IMR-90 (cell line): ENCODE data around the gene GALNT13. TPM values are rescaled to one million over a fixed set of nuclear protein-coding genes. Genes with fewer than 3 reads are reported as not detected.

Experiments used
- ATAC-seq: fragments of 200-7000 bp; cut with Tn5 transposase; 2 replicates; pipeline ENCODE4 v1.9.1; 2020; ENCODE audit warnings: low read depth, mild to moderate bottlenecking, moderate library complexity
- BruUV-seq: library from RNA; stranded (reverse); fragments of 400-500 nt; replicated peaks from 2 replicates; lab custom pipeline; 2021; lab: Mats Ljungman, UMichigan
- CTCF ChIA-PET: fragments of 300-600 bp; formaldehyde crosslinking; extraction: SDS; loops from one replicate; lab custom pipeline; 2021; ENCODE audit warnings: antibody characterized with exemption; lab: Yijun Ruan, JAX
- POLR2A ChIA-PET: fragments of 300-600 bp; sonication (Branson Sonifier 250); formaldehyde crosslinking; loops from one replicate; lab custom pipeline; 2022; ENCODE audit warnings: antibody characterized with exemption; ENCODE audit not compliant: unreplicated experiment; lab: Charles Lee
- DNase-seq: peaks from one replicate; pipeline ENCODE4 v3.0.0; 2013
- H2AFZ ChIP-seq: replicated peaks from 2 replicates; pipeline ENCODE3; 2013; ENCODE audit warnings: low read length, mild to moderate bottlenecking; ENCODE audit not compliant: poor library complexity
- H2AK5ac ChIP-seq: 2 replicates; pipeline ENCODE4 v1.6.1; 2013; ENCODE audit warnings: low read depth, low read length, inconsistent platforms
- H2AK9ac ChIP-seq: replicated peaks from 2 replicates; pipeline ENCODE3; 2013; ENCODE audit warnings: mild to moderate bottlenecking, low read depth, low read length, moderate library complexity; ENCODE audit not compliant: poor library complexity
- H2BK120ac ChIP-seq: 2 replicates; pipeline ENCODE4 v1.6.1; 2013; ENCODE audit warnings: low read depth, low read length, inconsistent platforms
- H2BK15ac ChIP-seq: 3 replicates; pipeline ENCODE4 v1.6.1; 2013; ENCODE audit warnings: low read depth, low read length, inconsistent platforms
- H2BK20ac ChIP-seq: 2 replicates; pipeline ENCODE4 v1.6.1; 2013; ENCODE audit warnings: low read depth, mild to moderate bottlenecking, inconsistent platforms, low read length, moderate library complexity
- H2BK5ac ChIP-seq: 2 replicates; pipeline ENCODE4 v1.6.1; 2013; ENCODE audit warnings: mild to moderate bottlenecking, low read depth, low read length, inconsistent platforms; ENCODE audit not compliant: poor library complexity, severe bottlenecking
- H3K14ac ChIP-seq: replicated peaks from 2 replicates; pipeline ENCODE4 v1.6.1; 2013; ENCODE audit warnings: low read depth, low read length, inconsistent platforms
- H3K18ac ChIP-seq: 2 replicates; pipeline ENCODE4 v1.6.1; 2013; ENCODE audit warnings: low read depth, low read length, control low read depth
- H3K23ac ChIP-seq: 2 replicates; pipeline ENCODE4 v1.6.1; 2013; ENCODE audit warnings: low read depth, low read length, inconsistent platforms
- H3K27ac ChIP-seq: 2 replicates; pipeline ENCODE4 v1.5.1; 2013; ENCODE audit warnings: mild to moderate bottlenecking, control low read depth, low read length; ENCODE audit not compliant: insufficient read depth
- H3K27me3 ChIP-seq: 2 replicates; pipeline ENCODE4 v1.6.1; 2013; ENCODE audit warnings: low read length; ENCODE audit not compliant: control insufficient read depth, insufficient read depth
- H3K36me3 ChIP-seq: 2 replicates; pipeline ENCODE4 v1.6.1; 2013; ENCODE audit warnings: low read length, mixed read lengths; ENCODE audit not compliant: control insufficient read depth, insufficient read depth
- H3K4ac ChIP-seq: 2 replicates; pipeline ENCODE4 v1.6.1; 2013; ENCODE audit warnings: low read depth, low read length, inconsistent platforms
- H3K4me1 ChIP-seq: 2 replicates; pipeline ENCODE4 v1.6.1; 2013; ENCODE audit warnings: low read length, mixed read lengths; ENCODE audit not compliant: control insufficient read depth, insufficient read depth
- H3K4me2 ChIP-seq: 2 replicates; pipeline ENCODE4 v1.6.1; 2013; ENCODE audit warnings: low read depth, mild to moderate bottlenecking, control low read depth, low read length, moderate library complexity
- H3K4me3 ChIP-seq: 2 replicates; pipeline ENCODE4 v1.5.1; 2013; ENCODE audit warnings: low read depth, mild to moderate bottlenecking, control low read depth, low read length, moderate library complexity; ENCODE audit not compliant: insufficient read depth
- H3K56ac ChIP-seq: 2 replicates; pipeline ENCODE4 v1.6.1; 2013; ENCODE audit warnings: low read length, inconsistent platforms; ENCODE audit not compliant: insufficient read depth; ENCODE audit errors: extremely low read depth
- H3K79me1 ChIP-seq, 2 experiments: 2 replicates each; pipeline ENCODE4 v1.6.1; 2013; ENCODE audit warnings: low read length in 2 of 2, inconsistent platforms in 1 of 2, low read depth in 1 of 2
- H3K9ac ChIP-seq: 2 replicates; pipeline ENCODE4 v1.6.1; 2013; ENCODE audit warnings: low read depth, low read length, control low read depth
- H3K9me1 ChIP-seq: 2 replicates; pipeline ENCODE4 v1.6.1; 2013; ENCODE audit warnings: low read length, inconsistent platforms; ENCODE audit not compliant: insufficient read depth
- H3K9me3 ChIP-seq: 2 replicates; pipeline ENCODE4 v1.6.1; 2013; ENCODE audit warnings: low read length; ENCODE audit not compliant: control insufficient read depth, insufficient read depth
- H4K20me1 ChIP-seq: 2 replicates; pipeline ENCODE4 v1.6.1; 2013; ENCODE audit warnings: low read length, inconsistent platforms; ENCODE audit not compliant: insufficient read depth
- H4K5ac ChIP-seq: 2 replicates; pipeline ENCODE4 v1.6.1; 2013; ENCODE audit warnings: mild to moderate bottlenecking, low read depth, low read length, control low read depth
- H4K8ac ChIP-seq, 2 experiments: 2 replicates each; pipeline ENCODE4 v1.6.1; 2013; ENCODE audit warnings: low read depth in 2 of 2, low read length in 2 of 2, control low read depth in 1 of 2, inconsistent platforms in 1 of 2
- H4K91ac ChIP-seq: 2 replicates; pipeline ENCODE4 v1.6.1; 2013; ENCODE audit warnings: low read depth, low read length, inconsistent platforms; ENCODE audit not compliant: insufficient read depth
- SMC3 ChIP-seq: fragments of 150-350 bp; IDR thresholded peaks from 2 replicates; pipeline ENCODE4 v1.6.1; 2016; ENCODE audit warnings: low read depth, mild to moderate bottlenecking, antibody characterized with exemption, low read length, moderate library complexity
- WGBS, 2 experiments: methylation state at CpG; one replicate each; pipeline versions ENCODE4 v1.1.5 to v1.1.7; 2013; ENCODE audit warnings: missing lambda C conversion rate in 2 of 2; ENCODE audit not compliant: insufficient read length in 1 of 2; ENCODE audit errors: extremely low coverage in 2 of 2; 5-methylcytosine and 5-hydroxymethylcytosine counted together
- dilution Hi-C: fragments of 300-500 bp; cut with HindIII; formaldehyde crosslinking; loops from one replicate; pipeline ENCODE4 v1.14.3; 2018; ENCODE audit warnings: low sequenced_read_pairs; ENCODE audit not compliant: unreplicated experiment
- in situ Hi-C: fragments of 300-500 bp; cut with MboI; formaldehyde crosslinking; loops from 3 replicates; pipeline ENCODE4 v1.14.3; 2019; ENCODE audit warnings: low sequenced_read_pairs, inconsistent platforms, mixed read lengths
- intact Hi-C: fragments of 100-400 bp; cut with micrococcal nuclease; formaldehyde crosslinking; loops from 2 replicates; pipeline ENCODE4 v1.10.0; 2022
- polyA plus RNA-seq, 3 experiments: library from polyadenylated mRNA; depleted of rRNA; stranded (reverse); fragments of >200 nt; gene quantifications; 2 replicates each; pipeline ENCODE4 v1.2.3, GENCODE V29; 2012; ENCODE audit warnings: low replicate concordance in 1 of 3
- total RNA-seq: library from RNA; depleted of rRNA; stranded (reverse); fragments of >200 nt; gene quantifications from 2 replicates; pipeline ENCODE4 v1.2.3, GENCODE V29; 2012

Gene GALNT13
- total and polyA plus RNA-seq, 2 of the 4 experiments (the other 2 are of a cell fraction): 0.03 TPM; not detected in 1

GRCh38 chr2:154336201-154336600, 464.5 kb downstream of the GALNT13 start:
- no TSS peak for BruUV-seq
- no peak for TF ChIP-seq SMC3
- no peaks in the 10 kb centered on the region for H3K9me1 ChIP-seq
- no peak overlapping the region for H3K4me2 ChIP-seq
- no peak overlapping the region for H3K14ac ChIP-seq
- no peak overlapping the region for H2AFZ ChIP-seq
- ChIA-PET POLR2A (no interaction called here), CTCF (no interaction called here)
- H3K4me1 ChIP-seq: no peaks in the 10 kb centered on the region
- no peak overlapping the region for H2BK5ac ChIP-seq
- in situ Hi-C loops (no loop called here), dilution Hi-C loops (no loop called here), intact Hi-C loops (no loop called here)
- H2BK20ac ChIP-seq: no peak overlapping the region
- H3K23ac ChIP-seq: no peak overlapping the region
- DNase-seq (no peak), ATAC-seq (no peak)
- no peak overlapping the region for H4K5ac ChIP-seq
- no peaks in the 10 kb centered on the region for H4K20me1 ChIP-seq
- no peak overlapping the region for H2BK15ac ChIP-seq
- no peak overlapping the region for H4K91ac ChIP-seq
- H2AK9ac ChIP-seq: no peak overlapping the region
- no peak overlapping the region for H3K27ac ChIP-seq
- no peaks in the 10 kb centered on the region for H3K79me1 ChIP-seq
- peaks cover 4% of the 10 kb centered on the region; the same call in 1 of the 2 replicates for H3K9me3 ChIP-seq
- H3K4me3 ChIP-seq: no peak overlapping the region
- no peak overlapping the region for H3K18ac ChIP-seq
- H3K9ac ChIP-seq: no peak overlapping the region
- no peak overlapping the region for H3K4ac ChIP-seq
- no peak overlapping the region for H4K8ac ChIP-seq
- no peaks in the 10 kb centered on the region for H3K27me3 ChIP-seq
- H3K36me3 ChIP-seq: no peaks in the 10 kb centered on the region
- H2BK120ac ChIP-seq: no peak overlapping the region
- H2AK5ac ChIP-seq: no peak overlapping the region
- no peak overlapping the region for H3K56ac ChIP-seq
- WGBS, 2 experiments: no CpG with 5 or more reads among the region's 1 CpG
